ENCODE results near the gene TRAK1. TPM values are rescaled to one million over a fixed set of nuclear protein-coding genes. Genes with fewer than 3 reads are reported as not detected.

The TRAK1 gene
- total and polyA plus RNA-seq, 10 of the 15 experiments (the other 5 are each of a cell fraction or from before 2014, with no cell fraction given) = 6.6 to 46.2 (median 23.7) TPM

GRCh38 chr3:42229942-42230688, 139.0 kb downstream of the TRAK1 start:
- in situ Hi-C loops (cut with MboI) = loop anchor here (5.0 to 10.0 kb wide), 2 partner anchors 108 to 335 kb away; no protein-coding TSS in a partner anchor
- Histone ChIP-seq H3K27me3 (replicated peaks in 1 of 2; ENCODE audit: control insufficient read depth in 2 of 2, insufficient read depth in 2 of 2, low read length in 1 of 2) (no peaks in the 10 kb centered on the region), H4K20me1 (ENCODE audit: control insufficient read depth, insufficient read depth) (no peaks in the 10 kb centered on the region), H3K79me2 (ENCODE audit: control insufficient read depth, insufficient read depth, low read length) (no peaks in the 10 kb centered on the region), H3K27ac (ENCODE audit: control insufficient read depth, insufficient read depth) (no peak overlapping the region), H3K9ac (ENCODE audit: control insufficient read depth, insufficient read depth, low read length) (no peak overlapping the region), H3K4me1 (ENCODE audit: control insufficient read depth, insufficient read depth, low read length) (peaks cover 3% of the 10 kb centered on the region; the same call in 1 of the 2 replicates), H2AFZ (ENCODE audit: control insufficient read depth, low read depth, low read length) (no peak overlapping the region), H3K4me2 (ENCODE audit: control insufficient read depth, insufficient read depth) (no peak overlapping the region), H3K9me3 (replicated peaks; ENCODE audit: control insufficient read depth, insufficient read depth, low read length) (no peaks in the 10 kb centered on the region; the same call in 2 of the 3 replicates), H3K4me3 (no peak overlapping the region), H3K36me3 (ENCODE audit: control insufficient read depth in 2 of 2, insufficient read depth in 2 of 2, low read length in 1 of 2) (no peaks in the 10 kb centered on the region)
- BruUV-seq (replicated peaks) = no TSS peak
- SMC1A ChIA-PET (ENCODE audit: uncharacterized antibody, unreplicated experiment) = interaction anchor here (0.8 to 1.8 kb wide), 7 partner anchors 14 to 318 kb away, joined by 3 to 7 read pairs (median 4); no protein-coding TSS in a partner anchor
- DNase-seq (ENCODE audit: low read depth, low spot score) (no peak), ATAC-seq (no peak), FAIRE-seq (no peak)
- TF ChIP-seq HDAC2 (IDR thresholded peaks at IDR 0.05) (no peak), RAD21 (IDR thresholded peaks at IDR 0.05; ENCODE audit: insufficient read depth, low read depth, low read length) (peak; percentile 53), NRF1 (conservative IDR thresholded peaks at IDR 0.05; ENCODE audit: low read depth, low read length) (no peak), DPF2 (IDR thresholded peaks at IDR 0.05) (no peak), CTCF (IDR thresholded peaks at IDR 0.05 in 2 of 3, conservative IDR thresholded peaks at IDR 0.05 in 1 of 3; ENCODE audit: control insufficient read depth in 2 of 3, extremely low read depth in 1 of 3, insufficient read depth in 1 of 3, low read depth in 3 of 3, low read length in 3 of 3) (peak in 2 of 3 experiments; percentile 19 to 30; a peak in 3 of 6 replicates), SMC3 (IDR thresholded peaks at IDR 0.05; ENCODE audit: borderline replicate concordance, low read length) (peak; percentile 33; the same call in 1 of the 2 replicates), SMARCA5 (IDR thresholded peaks at IDR 0.05) (no peak)
- 53% methylated on average over 9 of the region's 14 CpGs for WGBS (ENCODE audit: insufficient coverage, insufficient replicate concordance, low lambda C conversion rate, missing lambda C conversion rate)
- POLR2A ChIA-PET = no interaction called here
- CTCF ChIA-PET = interaction anchor here (1.0 to 1.9 kb wide), 11 partner anchors 15 to 332 kb away, joined by 3 to 15 read pairs (median 4); no protein-coding TSS in a partner anchor
- RAD21 ChIA-PET (ENCODE audit: unreplicated experiment) = interaction anchor here (1.0 to 1.7 kb wide), 4 partner anchors 17 to 213 kb away, joined by 4 to 7 read pairs (median 6); no protein-coding TSS in a partner anchor
- intact Hi-C loops (cut with micrococcal nuclease; ENCODE audit: unreplicated experiment) = loop anchor here (5.0 kb wide), 2 partner anchors 212 to 338 kb away; no protein-coding TSS in a partner anchor

All from GM12878 (cell line).